HUDEP-2 (cell line): ENCODE data around the gene COL4A6.

Source experiments
- DNase-seq, 76 experiments: peaks; one replicate each; lab custom pipeline; 2025; ENCODE audit not compliant: unreplicated experiment in 76 of 76; lab: John Stamatoyannopoulos, UW

Gene COL4A6

DNA sequence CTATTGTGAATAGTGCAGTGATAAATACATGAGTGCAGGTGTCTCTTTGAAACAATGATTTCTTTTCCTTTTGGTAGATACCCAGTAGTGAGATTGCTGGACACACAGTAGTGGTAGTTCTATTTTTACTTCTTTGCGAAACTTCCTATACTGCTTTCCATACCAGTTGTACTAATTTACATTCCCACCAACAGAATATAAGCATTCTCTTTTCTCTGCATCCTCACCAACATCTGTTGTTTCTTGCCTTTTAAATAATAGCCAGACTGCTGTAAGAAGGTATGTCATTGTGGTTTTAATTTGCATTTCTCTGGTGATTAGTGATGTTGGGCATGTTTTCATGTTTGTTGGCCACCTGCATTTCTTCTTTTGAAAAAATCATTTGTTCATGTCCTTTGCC is 105.9 kb downstream of the COL4A6 start:
- no peak for DNase-seq

DNA sequence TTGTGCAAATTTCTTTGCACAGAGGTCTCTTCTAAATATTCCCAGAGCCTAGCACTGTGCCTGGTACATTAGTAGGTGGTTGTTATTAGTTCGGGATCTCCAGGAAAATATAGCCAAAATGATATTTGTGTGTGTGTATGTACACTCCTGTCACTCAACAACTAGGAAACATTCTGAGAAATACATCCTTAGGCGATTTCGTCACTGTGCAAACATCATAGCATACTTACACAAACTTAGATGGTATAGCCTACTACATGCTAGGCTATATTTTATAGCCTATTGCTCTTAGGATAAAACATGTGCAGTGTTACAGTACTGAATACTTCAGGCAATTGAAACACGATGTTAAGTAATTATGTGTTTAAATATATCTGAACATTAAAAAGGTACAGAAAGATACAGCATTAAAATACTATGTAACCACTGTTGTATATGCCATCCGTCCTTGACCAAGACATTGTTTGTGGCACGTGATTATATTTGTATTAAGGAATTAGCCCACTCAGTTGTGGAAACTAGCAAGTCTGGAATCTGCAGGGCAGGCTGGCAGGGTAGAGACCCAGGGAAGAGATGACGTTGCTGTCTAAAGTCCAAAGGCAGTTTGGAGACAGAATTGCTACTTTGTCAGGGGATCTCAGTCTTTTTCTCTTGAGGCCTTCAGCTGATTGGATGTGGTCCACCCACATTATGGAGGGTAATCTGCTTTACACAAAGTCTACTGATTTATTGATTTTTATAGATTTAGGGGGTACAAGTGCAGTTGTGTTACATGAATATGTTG is 106.9 kb downstream of the COL4A6 start:
- no peak for DNase-seq

- no peak for DNase-seq
These were observed 114.5 kb downstream of the COL4A6 start for GRCh38 chrX:108323751-108324150.

GRCh38 chrX:108322234-108322633 is 116.0 kb downstream of the COL4A6 start:
- no peak for DNase-seq

- no peak for DNase-seq
These were observed 121.8 kb downstream of the COL4A6 start for GRCh38 chrX:108316456-108316855.

DNA sequence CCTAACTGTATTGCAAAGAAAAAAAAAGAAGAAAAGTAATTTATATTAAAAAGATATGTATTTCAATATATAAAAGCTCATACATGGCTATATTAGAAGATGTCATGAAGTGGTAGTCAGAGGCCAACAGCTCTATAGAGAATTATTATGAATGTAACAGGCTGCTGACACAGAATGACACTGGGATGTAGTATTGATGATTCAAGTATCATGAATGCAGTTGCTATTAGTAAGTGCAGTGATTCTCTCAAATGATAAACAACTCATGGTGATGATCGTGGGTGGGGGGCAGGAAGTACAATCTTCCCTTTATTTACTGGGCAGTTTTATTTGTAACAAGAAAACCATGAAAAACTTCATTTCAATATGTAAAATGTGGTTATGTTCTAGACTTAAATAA is 124.6 kb downstream of the COL4A6 start:
- DNase-seq = no peak

DNA sequence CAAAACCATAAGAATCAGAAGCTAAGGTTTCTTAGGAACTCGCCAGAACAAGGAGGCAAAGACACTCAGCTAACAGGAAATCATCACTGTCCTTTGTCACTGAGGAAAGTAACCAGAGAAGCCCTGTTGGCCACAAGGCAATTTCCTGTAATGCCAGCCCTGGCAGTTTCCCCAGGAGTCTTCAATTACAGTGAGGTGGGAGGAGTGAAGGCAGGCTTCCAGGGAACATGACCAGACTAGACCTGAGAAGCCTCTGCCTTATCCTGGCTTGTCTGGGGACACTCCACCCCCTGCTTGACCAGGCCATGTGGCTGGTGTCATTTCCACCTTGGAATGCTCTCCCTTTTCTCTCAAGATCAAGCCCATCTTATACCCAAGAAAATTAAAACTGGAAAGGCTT is 125.3 kb downstream of the COL4A6 start:
- no peak for DNase-seq

GRCh38 chrX:108312011-108312410 is 126.2 kb downstream of the COL4A6 start:
- no peak for DNase-seq

GRCh38 chrX:108310506-108310905 is 127.7 kb downstream of the COL4A6 start:
- no peak for DNase-seq

DNA sequence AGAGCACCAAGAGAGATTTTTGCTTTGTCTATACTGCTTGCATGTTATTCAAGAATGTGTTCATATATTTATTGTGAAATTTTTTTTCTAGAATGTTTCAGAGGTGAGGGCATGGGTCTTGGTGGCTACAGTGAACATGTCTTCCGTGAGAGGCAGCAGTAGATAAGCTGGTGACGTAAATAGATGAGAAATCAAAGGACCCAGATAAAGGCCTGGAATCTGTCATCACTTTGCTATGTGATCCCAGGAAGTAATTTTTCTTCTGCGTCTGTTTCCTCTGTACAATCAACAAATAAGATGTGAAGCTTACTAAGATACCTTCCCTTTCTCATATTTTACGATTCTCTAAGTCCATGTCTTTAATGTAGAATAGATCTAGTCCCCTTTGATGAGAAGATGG is 129.1 kb downstream of the COL4A6 start:
- no peak for DNase-seq

- DNase-seq = no peak
These were observed 130.8 kb downstream of the COL4A6 start for GRCh38 chrX:108307132-108308085.

DNA sequence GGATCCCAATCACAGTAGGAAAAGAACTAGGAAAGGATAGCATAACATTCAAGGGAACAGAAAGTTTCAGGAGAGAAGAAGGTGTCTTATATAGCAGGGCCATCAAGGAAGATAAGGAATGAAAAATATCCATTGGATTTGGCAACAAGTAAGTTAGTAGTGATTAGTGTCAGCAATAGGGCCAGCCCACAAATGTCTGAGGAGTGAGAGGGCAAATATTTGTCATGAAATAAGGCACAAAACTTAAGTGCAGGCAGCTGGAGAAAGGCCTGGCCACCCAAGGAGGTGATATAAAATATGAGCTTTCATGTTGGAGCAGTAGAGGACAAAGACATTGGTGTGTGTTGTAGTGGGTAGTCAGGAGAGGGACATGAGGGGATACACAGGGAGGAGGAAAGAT is 132.1 kb downstream of the COL4A6 start:
- no peak for DNase-seq

DNA sequence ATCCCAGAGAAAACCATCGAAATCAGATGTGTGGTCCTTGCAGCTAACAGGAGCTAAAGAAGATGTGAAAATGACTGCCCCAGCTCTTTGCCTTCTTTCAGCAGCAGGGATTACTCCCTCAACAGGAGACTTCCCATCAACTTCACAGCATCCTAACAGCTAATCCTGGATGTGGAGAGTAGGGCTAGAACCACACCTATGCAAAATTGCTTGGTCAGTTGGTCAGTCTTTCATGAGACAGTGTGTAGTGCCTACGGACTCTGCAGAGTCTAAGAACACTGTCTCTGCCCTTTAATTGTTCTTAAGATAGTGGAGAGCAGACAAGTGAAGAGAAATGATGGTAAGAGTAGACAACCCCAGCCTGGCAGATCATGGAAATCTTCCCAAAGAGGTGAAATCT is 133.5 kb downstream of the COL4A6 start:
- DNase-seq = no peak

DNA sequence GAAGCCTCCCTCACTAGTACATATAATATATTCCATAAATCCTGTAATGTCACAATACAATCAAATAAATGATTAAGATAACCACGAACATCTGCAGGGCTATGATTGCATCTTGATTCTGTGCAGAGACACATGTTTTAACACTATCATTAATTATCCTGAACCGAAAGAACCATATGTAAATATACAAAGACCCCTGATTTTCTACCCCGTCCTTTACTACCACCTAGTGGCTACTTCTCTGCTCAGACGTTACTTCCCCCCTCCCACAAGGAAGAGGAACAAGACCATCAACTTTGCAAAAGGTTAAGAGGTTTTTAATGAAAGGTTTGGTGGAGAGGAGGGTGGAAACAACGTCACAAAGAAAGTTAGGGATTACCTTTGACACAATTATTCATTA is 134.0 kb downstream of the COL4A6 start:
- no peak for DNase-seq

- no peak for DNase-seq
These were observed 134.5 kb downstream of the COL4A6 start for GRCh38 chrX:108303682-108304081.

DNA sequence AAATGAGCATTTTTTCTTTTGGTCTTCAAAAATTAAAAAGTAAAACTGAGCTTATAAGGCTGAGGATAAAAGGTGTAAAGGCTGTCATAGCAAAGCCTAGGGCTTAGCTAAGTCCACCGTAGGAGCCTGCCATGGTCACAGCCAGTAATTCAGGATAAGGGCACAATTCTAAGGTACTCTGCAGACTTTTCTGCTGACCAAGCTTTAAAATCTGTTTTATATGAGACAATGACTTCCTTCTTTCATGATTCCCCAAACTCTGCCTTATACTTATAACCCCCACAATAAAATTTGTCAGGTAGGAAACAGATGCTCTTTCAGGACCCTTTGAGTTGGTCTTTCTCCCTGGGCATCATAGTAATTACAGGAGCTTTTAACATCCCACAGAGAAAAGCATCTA is 138.5 kb downstream of the COL4A6 start:
- DNase-seq = no peak

DNA sequence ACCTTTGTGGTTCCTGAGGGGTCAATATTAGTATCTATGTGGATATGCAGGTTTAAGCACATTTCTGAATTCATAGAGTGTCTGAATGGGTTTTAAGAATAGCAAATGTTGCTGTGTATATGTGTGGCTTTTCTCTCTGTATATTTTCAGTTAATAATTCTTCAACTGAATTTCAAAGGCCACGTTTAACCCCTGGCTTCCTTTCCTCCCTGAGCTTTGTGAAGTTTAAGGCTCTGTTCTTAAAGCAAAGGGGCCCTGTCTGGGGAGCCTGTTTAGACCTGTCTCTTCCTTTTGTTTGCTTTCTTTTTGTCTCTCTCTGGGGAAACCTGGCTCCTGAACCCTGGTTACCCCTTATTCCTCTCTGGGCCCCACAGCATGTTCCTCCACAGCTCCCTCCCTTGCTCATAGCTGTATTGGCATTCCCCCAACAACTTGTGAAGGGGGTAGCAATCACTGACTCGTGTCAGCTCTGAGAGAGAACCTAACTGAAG is 139.1 kb downstream of the COL4A6 start:
- no peak for DNase-seq

DNA sequence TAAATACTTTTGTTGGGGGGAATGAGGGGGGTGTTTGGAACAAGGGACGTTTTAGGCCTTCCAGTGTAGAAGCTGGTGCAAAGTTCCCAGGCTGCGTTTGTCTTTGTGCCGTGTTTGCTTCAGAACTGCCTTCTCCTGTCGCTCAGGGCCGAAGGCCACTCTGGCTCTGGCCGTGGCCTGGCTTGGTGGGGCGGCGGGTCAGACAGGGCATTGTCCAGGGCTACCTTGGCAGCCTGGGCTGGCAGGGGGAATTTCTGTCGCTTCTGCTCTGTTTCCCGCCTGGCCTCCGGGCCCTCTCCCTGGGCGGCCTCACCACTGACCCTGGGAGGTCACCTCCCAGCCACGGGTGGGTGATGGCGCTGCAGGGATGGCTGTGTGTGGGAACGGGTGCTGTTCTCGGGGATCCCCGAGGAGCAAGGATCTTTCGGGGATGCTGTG is 140.0 kb downstream of the COL4A6 start:
- DNase-seq = no peak

DNA sequence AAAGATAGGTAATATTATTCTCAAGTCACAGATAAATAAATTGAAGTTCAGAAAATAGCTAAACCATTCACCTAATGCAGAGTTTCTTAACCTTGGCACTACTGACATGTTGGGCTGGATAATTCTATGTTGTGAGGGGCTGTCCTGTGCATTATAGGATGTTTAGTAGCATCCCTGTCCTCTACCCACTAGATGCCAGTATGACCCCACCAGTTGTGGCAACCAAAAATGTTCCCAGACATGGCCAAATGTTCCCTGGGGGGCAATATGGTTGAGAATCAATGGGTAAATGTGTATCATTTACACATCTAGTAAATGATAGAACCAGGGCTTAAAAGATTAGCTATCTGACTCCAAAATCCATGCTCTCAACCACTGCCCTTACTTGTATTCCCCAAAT is 140.9 kb downstream of the COL4A6 start:
- DNase-seq = no peak

- no peak for DNase-seq
These were observed 146.2 kb downstream of the COL4A6 start for GRCh38 chrX:108292053-108292452.

DNA sequence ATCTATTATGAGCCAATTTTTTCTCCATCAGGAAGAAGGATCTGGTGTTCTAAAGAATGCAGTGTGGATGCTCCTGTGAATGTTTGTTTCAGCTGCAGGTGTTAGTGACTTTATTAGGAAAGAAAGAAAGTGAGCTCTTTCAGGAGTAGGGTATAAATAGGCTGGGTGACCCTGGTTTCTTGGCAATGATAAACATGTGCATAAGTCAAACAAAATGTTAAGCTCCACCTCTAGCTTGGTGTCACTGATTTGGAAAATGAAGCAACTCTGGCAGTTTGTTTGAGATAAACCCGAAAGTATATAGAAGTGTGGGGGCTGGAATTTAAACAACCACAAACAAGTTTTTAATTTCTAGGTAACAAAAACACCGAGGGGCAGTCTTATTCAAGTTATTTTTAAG is 152.3 kb downstream of the COL4A6 start:
- DNase-seq = no peak

GRCh38 chrX:108285356-108285755 is 152.9 kb downstream of the COL4A6 start:
- DNase-seq = no peak
